Measurements from ENCODE around the gene PTMA. TPM values are rescaled to one million over a fixed set of nuclear protein-coding genes. Genes with fewer than 3 reads are reported as not detected.
A peak's percentile ranks its signal among the peaks of the same experiment; 100 is the strongest.

Gene PTMA
- polyA plus RNA-seq, 3 donors: 1,062 to 1,127 (median 1,072) TPM

- Histone ChIP-seq H4K20me1 (ENCODE audit: insufficient read depth, low read length) (peaks cover 35% of the 10 kb centered on the region), H3K4me3 (replicated peaks in 1 of 3; ENCODE audit: low read depth in 2 of 3, low read length in 3 of 3) (peak overlapping the region; percentile 87 to 99 (median 92)), H2AFZ (ENCODE audit: insufficient read depth, low read depth, low read length, poor library complexity, severe bottlenecking) (peak overlapping the region; percentile 66), H3K36me3 (replicated peaks in 1 of 2; ENCODE audit: control insufficient read depth in 1 of 2, insufficient read depth in 2 of 2, low read length in 2 of 2) (peaks cover 5 to 7% of the 10 kb centered on the region in 2 donors), H3K4me2 (replicated peaks; ENCODE audit: extremely low read depth, low read length, poor library complexity, severe bottlenecking) (peak overlapping the region; percentile 72), H3K9ac (ENCODE audit: insufficient read depth, low read length, poor library complexity, severe bottlenecking) (peak overlapping the region; percentile 100), H3K27ac (ENCODE audit: low read depth in 1 of 2, low read length in 2 of 2) (peak overlapping the region; percentile 99 to 100), H3K9me3 (replicated peaks in 1 of 2; ENCODE audit: control insufficient read depth in 1 of 2, insufficient read depth in 1 of 2, low read length in 2 of 2) (no peaks in the 10 kb centered on the region), H3K27me3 (ENCODE audit: control insufficient read depth in 2 of 2, insufficient read depth in 2 of 2, low read length in 2 of 2) (no peaks in the 10 kb centered on the region), H3K79me2 (ENCODE audit: insufficient read depth, low read length) (peaks cover 51% of the 10 kb centered on the region), H3K4me1 (ENCODE audit: control insufficient read depth in 1 of 2, insufficient read depth in 2 of 2, low read length in 2 of 2) (peaks cover 30 to 31% of the 10 kb centered on the region in 2 donors)
- Mint-ChIP-seq H3K27me3 (ENCODE audit: low read depth in 3 of 3) (no peaks in the 10 kb centered on the region), H3K27ac (peak overlapping the region; percentile 98 to 100 (median 100)), H3K4me3 (peak overlapping the region; percentile 88 to 97), H3K9me3 (peaks cover 0 to 1% (median 0%) of the 10 kb centered on the region in 7 donors), H3K4me1 (peaks cover 25% of the 10 kb centered on the region), H3K36me3 (peaks cover 10 to 14% of the 10 kb centered on the region in 2 donors)
- WGBS (ENCODE audit: insufficient coverage): under 1% methylated on average over 61 of the region's 66 CpGs
- peak; percentile 98 for DNase-seq
- intact Hi-C loops (cut with micrococcal nuclease): loop anchor here (1.0 to 10.0 kb wide), 4 partner anchors 45 to 94 kb away; partner anchors contain the start of genes PDE6D (in 2 of the 2) and COPS7B (in 1 of the 2)
- peak; percentile 93 for TF ChIP-seq CTCF (IDR thresholded peaks at IDR 0.05)
Observed at GRCh38 chr2:231706731-231707624, 1.3 kb upstream of the PTMA start.

- DNase-seq: peak in 1 of 3 donors; percentile 45
- H3K4me3 Mint-ChIP-seq: peak overlapping the region; percentile 88 to 97
- H3K4me1 Mint-ChIP-seq: peaks cover 29% of the 10 kb centered on the region
- peaks cover 57% of the 10 kb centered on the region for H3K79me2 ChIP-seq (ENCODE audit: insufficient read depth, low read length)
- intact Hi-C loops (cut with micrococcal nuclease): loop anchor here (1.0 to 10.0 kb wide), 4 partner anchors 45 to 95 kb away; partner anchors contain the start of genes PDE6D (in 2 of the 2) and COPS7B (in 1 of the 2)
- peaks cover 41% of the 10 kb centered on the region for H4K20me1 ChIP-seq (ENCODE audit: insufficient read depth, low read length)
- H3K27me3 Mint-ChIP-seq (ENCODE audit: low read depth in 3 of 3): no peaks in the 10 kb centered on the region
- H3K9me3 Mint-ChIP-seq: peaks cover 0 to 2% (median 0%) of the 10 kb centered on the region in 7 donors
- H3K4me3 ChIP-seq (replicated peaks in 1 of 3; ENCODE audit: low read depth in 2 of 3, low read length in 3 of 3): peak overlapping the region; percentile 53 to 99 (median 92)
- H3K9me3 ChIP-seq (replicated peaks in 1 of 2; ENCODE audit: control insufficient read depth in 1 of 2, insufficient read depth in 1 of 2, low read length in 2 of 2): no peaks in the 10 kb centered on the region
- H3K4me2 ChIP-seq (replicated peaks; ENCODE audit: extremely low read depth, low read length, poor library complexity, severe bottlenecking): peak overlapping the region; percentile 72
- peaks cover 16 to 20% of the 10 kb centered on the region in 2 donors for H3K36me3 Mint-ChIP-seq
- H3K27ac Mint-ChIP-seq: peak overlapping the region; percentile 98 to 100 (median 100)
- H2AFZ ChIP-seq (ENCODE audit: insufficient read depth, low read depth, low read length, poor library complexity, severe bottlenecking): peak overlapping the region; percentile 66
- WGBS (ENCODE audit: insufficient coverage): 5% methylated on average over 30 of the region's 30 CpGs
- H3K27ac ChIP-seq (ENCODE audit: low read depth in 1 of 2, low read length in 2 of 2): peak overlapping the region; percentile 99 to 100
- H3K27me3 ChIP-seq (ENCODE audit: control insufficient read depth in 2 of 2, insufficient read depth in 2 of 2, low read length in 2 of 2): no peaks in the 10 kb centered on the region
- H3K9ac ChIP-seq (ENCODE audit: insufficient read depth, low read length, poor library complexity, severe bottlenecking): peak overlapping the region; percentile 100
- no peak for TF ChIP-seq CTCF (IDR thresholded peaks at IDR 0.05)
- peaks cover 11 to 13% of the 10 kb centered on the region in 2 donors for H3K36me3 ChIP-seq (replicated peaks in 1 of 2; ENCODE audit: control insufficient read depth in 1 of 2, insufficient read depth in 2 of 2, low read length in 2 of 2)
- peaks cover 36 to 37% of the 10 kb centered on the region in 2 donors for H3K4me1 ChIP-seq (ENCODE audit: control insufficient read depth in 1 of 2, insufficient read depth in 2 of 2, low read length in 2 of 2)
Observed at GRCh38 chr2:231707625-231707926, 749 bp upstream of the PTMA start.

All from CD14-positive monocyte (primary cell).